D721Med (cell line): Measurements from ENCODE around the gene TAF12.
"Not testable (repeated sequence)": the region's sequence is repeated elsewhere in the genome, so short reads cannot be mapped to it uniquely, and the experiment has no call there.

Experiments
- DNase-seq: peaks from one replicate; pipeline ENCODE4 v3.0.0; 2011; ENCODE audit warnings: low spot score; ENCODE audit not compliant: insufficient read length
- FAIRE-seq: peaks from 2 replicates; lab custom pipeline; 2011; peaks lifted over from hg19 to GRCh38; lab: Jason Lieb, UNC
- CTCF ChIP-seq: IDR thresholded peaks from 2 replicates; pipeline ENCODE4 v1.5.1; 2012; ENCODE audit warnings: mild to moderate bottlenecking, control low read depth; ENCODE audit not compliant: insufficient read depth; ENCODE audit errors: missing control alignments

The TAF12 gene

GRCh38 chr1:28668956-28669723 lies 26.3 kb upstream of the TAF12 start:
- no peak for TF ChIP-seq CTCF
- DNase-seq, result no peak
- no peak for FAIRE-seq

- FAIRE-seq, result peak; percentile 91
- DNase-seq, result peak; percentile 75
- TF ChIP-seq CTCF, result no peak
These were observed 25.5 kb upstream of the TAF12 start, which contains the start of gene GMEB1 for GRCh38 chr1:28668191-28668955. TSS of gene GMEB1 (plus strand) at chr1:28668784. CDS start at chr1:28683613, 14,829 bp downstream.

- FAIRE-seq (no peak), DNase-seq (no peak)
- TF ChIP-seq CTCF, result no peak
These were observed 23.9 kb upstream of the TAF12 start for GRCh38 chr1:28666806-28667205.

- no peak for DNase-seq
- no peak for FAIRE-seq
- no peak for TF ChIP-seq CTCF
These were observed 21.1 kb upstream of the TAF12 start for GRCh38 chr1:28663871-28664470.

GRCh38 chr1:28656335-28656734 lies 13.5 kb upstream of the TAF12 start:
- no peak for TF ChIP-seq CTCF
- FAIRE-seq (no peak), DNase-seq (no peak)

- FAIRE-seq, DNase-seq: not testable (repeated sequence)
These were observed 12.8 kb upstream of the TAF12 start for GRCh38 chr1:28655448-28656311.

GRCh38 chr1:28653870-28654269 lies 11.0 kb upstream of the TAF12 start:
- not testable (repeated sequence) for DNase-seq, FAIRE-seq
- peak; percentile 45 for TF ChIP-seq CTCF

GRCh38 chr1:28653063-28653462 lies 10.2 kb upstream of the TAF12 start:
- not testable (repeated sequence) for DNase-seq, FAIRE-seq
